ENCODE results near the gene COLGALT1.

DNA sequence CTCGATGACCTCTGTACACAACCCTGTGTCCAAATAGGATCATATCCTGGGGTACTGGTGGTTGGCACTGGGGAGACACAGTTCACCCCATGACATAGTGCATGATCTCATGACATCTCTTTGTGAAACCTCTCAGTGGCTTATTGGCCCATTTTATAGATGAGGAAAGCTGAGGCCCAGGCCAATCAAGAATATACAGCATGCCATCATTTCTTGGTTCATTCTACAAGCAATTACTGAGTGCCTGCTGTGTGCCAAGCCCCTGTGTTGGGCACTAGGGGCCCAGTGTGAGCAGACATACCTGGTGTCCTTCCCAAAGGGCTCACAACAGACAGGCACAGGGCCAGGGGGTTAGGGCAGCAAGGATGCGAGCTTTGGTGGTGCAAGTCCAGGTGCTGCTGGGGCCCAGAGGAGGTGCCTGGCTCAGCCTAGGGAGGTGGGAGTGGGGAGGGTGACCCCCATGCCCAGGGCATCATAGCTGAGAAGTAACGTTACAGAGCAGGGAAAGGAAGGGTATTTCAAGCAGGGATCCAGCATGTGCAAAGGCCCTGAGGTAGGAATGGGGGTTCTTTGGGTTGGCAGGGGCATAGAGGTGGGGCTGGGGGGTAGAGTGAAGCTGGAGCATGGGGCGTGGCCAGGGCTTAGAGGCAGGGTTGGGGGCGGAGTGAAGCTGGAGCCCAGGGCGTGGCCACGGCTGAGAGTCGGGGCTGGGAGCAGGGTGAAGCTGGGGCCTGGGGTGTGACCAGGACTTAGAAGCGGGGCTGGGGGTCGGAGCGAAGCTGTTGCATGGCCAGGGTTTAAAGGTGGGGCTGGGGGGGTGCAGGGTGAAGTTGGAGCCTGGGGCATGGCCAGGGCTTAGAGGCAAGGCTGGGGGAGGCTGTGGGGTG is 20.7 kb downstream of the COLGALT1 start:
- TF ChIP-seq SIN3A (IDR thresholded peaks at IDR 0.05; ENCODE audit: borderline replicate concordance, insufficient read depth, low read length) (no peak), POLR2AphosphoS5 (IDR thresholded peaks at IDR 0.05; ENCODE audit: low read depth, low read length) (no peak), TAF1 (IDR thresholded peaks at IDR 0.05; ENCODE audit: borderline replicate concordance, insufficient read depth, low read length) (no peak), FOXP2 (optimal IDR thresholded peaks at IDR 0.05; ENCODE audit: borderline replicate concordance, extremely low read depth, extremely low read length, insufficient read depth) (no peak)
- TF ChIP-seq, protein P1, sequence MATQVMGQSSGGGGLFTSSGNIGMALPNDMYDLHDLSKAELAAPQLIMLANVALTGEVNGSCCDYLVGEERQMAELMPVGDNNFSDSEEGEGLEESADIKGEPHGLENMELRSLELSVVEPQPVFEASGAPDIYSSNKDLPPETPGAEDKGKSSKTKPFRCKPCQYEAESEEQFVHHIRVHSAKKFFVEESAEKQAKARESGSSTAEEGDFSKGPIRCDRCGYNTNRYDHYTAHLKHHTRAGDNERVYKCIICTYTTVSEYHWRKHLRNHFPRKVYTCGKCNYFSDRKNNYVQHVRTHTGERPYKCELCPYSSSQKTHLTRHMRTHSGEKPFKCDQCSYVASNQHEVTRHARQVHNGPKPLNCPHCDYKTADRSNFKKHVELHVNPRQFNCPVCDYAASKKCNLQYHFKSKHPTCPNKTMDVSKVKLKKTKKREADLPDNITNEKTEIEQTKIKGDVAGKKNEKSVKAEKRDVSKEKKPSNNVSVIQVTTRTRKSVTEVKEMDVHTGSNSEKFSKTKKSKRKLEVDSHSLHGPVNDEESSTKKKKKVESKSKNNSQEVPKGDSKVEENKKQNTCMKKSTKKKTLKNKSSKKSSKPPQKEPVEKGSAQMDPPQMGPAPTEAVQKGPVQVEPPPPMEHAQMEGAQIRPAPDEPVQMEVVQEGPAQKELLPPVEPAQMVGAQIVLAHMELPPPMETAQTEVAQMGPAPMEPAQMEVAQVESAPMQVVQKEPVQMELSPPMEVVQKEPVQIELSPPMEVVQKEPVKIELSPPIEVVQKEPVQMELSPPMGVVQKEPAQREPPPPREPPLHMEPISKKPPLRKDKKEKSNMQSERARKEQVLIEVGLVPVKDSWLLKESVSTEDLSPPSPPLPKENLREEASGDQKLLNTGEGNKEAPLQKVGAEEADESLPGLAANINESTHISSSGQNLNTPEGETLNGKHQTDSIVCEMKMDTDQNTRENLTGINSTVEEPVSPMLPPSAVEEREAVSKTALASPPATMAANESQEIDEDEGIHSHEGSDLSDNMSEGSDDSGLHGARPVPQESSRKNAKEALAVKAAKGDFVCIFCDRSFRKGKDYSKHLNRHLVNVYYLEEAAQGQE (IDR thresholded peaks at IDR 0.05; ENCODE audit: insufficient read depth in 1 of 2, low read depth in 2 of 2, low read length in 2 of 2), result no peak

Measured in PFSK-1 (cell line).